Stimulated activated CD4-positive, alpha-beta T cell treated with anti-CD3 and anti-CD28 coated beads, Interleukin-2, amount 100 ng/mL, for 48 hours (primary cell): ENCODE data around the gene KSR2.

Source experiments
- DNase-seq, 2 donors: peaks; one replicate each; pipeline ENCODE4 v3.0.0-alpha.2; 2020

Gene KSR2

DNA sequence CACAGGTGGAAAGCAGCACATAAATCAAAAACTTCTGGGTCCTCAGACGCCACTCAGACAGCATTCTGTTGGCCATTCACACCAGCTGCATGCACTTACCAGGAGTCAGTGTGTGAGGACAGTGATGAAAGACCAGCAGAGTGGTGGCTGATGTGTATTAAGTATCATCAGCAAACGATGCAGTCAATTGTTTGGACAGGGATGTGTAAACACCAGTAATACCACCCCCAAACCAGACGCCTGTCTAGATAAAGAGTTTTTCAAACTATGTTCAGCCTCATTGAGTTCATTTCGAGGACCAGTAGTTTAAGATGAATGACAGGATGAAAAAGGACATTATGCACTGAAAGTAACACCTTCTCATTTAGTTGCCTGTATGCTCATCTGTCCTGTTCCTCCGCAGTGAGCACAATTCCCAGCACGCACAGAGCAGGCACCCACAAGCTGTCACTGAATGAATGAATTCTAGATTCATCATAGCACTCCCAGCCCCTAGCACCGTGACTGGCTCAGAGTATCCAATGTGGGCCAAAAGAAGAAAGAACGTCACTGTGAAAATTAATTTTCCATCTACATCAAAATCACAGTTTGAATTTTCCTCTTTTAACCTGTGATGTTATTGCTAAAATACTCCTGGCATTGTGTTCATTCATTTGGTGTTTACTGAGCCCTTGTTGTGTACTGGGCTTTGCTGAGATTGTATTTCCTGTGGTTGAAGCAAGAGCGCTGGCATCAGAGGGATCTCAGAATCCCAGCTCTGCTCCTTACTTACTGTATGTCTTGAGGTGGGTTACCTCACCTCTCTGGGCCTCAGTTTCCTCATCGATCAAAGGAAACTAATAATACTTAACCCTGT lies 482.6 kb downstream of the KSR2 start:
- DNase-seq = no peak

DNA sequence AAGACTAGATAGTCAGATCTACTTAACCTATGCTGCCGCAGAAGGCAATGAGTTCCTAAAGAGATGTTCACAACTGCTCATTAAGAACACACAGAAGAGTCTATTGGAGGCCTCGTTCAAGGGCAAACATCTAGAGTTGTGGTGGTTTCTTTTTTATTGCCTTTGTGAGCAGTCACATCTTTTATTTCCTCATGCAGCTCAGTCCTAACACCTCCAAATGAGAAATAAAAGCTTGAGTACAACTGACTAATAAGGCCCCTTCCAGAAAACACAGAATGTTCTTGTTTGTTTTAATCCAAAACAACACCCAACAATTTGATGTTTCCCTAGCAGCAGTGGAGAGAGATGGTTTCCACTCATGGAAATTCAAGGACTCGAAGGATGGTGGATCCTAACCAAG lies 483.9 kb downstream of the KSR2 start:
- no peak for DNase-seq

DNA sequence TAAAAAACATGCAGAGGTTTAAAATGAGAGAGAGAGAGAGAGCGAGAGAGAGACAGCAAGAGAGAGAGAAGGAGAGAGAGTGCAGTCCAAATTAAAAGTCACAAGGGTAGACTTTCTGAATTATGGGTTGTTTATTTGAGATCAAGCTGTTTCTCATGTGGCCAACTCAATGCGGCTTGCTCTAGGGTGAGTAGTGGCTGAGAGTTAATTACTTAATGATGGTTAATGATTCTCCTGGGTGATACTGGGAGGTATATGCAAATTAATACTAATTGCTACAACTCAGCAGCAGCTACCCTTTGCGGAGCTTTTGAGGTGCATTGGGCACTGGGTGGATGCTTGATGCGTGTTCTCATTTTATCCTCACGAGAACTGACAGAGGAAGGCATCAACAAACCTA lies 485.3 kb downstream of the KSR2 start:
- no peak for DNase-seq

DNA sequence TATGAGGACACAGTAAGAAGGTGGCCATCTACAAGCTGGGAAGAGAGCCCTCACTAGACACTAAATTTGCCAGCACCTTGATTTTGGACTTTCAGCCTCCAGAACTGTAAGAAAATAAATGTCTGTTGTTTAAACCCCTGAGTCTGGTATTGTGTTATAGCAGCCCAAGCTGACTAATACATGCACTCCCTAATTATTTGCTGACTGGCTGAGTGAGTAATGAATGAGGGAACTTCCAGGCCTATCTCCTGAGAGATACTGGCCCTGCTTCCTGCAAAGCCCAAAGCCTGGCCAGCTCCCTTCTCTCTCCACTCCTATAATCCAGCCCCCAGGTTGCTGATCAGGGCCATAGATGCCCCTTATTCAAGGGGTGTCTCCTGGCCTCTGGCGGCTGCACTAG lies 487.3 kb downstream of the KSR2 start:
- DNase-seq = no peak

DNA sequence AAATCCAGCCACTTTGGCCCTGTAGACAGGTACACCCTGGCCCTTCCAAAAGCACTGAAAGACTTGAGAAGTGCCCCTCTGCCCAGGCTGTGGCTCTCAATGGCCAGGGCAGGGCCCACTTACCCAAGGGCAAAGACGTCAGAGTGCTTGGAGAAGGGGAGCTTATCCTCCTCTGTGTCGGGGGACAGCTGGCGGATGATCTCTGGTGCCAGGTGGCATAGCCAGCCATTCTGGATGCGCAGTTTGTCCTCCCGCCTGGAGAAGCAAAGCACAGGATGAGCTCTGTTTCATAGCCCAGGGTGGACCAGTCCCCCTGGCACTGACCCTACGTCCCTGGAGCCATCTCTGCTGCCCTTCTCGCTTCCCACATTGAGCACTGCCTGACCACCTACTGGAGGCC lies 492.4 kb downstream of the KSR2 start:
- no peak for DNase-seq

DNA sequence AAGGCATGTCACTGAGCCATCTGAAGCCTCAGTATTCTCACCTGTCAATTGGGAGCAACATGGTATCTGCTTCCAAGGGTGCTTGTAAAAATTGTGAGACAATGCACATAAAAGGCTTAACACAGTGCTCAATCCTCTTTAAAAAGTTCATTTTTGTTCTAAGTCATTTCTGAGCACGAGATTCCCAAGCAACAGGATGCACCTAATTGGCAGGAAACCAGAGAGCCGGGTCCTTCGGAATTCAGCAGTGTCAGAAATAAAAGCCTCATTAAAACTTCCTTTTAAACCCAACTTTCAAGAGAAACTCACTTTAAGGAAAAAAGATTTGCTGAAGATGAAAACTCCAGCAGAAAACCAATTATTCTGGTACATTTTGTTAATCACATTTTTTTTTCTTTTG lies 494.9 kb downstream of the KSR2 start:
- no peak for DNase-seq

DNA sequence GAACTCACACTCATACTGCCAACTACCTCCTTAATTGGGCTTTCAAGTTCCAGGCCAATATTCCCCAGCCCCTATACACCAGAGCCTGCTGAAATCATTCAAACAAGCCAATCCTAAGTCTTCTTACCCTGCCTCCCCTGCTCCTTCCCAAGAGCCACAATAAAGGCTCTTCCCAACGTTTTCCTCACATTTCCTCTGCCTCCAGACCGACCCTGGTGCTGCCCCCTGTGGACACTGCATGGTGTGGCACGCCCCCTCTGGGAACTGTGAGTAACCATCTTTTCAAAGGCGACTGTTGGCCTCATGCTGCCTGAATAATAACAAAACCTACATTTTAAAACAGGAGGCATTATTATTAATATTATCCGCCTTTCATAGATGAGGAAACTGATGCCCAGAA lies 495.8 kb downstream of the KSR2 start:
- DNase-seq = no peak

DNA sequence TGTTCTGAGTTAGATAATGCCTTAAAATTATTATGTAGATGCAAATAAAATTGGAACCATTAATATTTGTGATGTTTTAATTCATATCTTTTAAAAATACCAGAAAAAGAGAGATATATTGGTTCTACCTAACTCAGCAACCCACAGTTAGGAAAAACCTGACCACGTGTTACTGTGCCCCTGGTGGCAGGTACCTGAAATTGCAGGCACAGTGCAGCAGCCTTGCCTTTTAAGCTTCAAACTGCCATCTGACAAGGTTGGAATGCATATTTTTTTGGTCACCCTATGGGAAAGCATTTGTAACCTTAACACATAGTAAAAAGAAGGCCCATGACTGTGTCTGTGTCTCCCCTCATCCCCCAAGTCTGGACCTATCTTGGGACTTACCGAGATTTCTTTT lies 498.0 kb downstream of the KSR2 start:
- no peak for DNase-seq

DNA sequence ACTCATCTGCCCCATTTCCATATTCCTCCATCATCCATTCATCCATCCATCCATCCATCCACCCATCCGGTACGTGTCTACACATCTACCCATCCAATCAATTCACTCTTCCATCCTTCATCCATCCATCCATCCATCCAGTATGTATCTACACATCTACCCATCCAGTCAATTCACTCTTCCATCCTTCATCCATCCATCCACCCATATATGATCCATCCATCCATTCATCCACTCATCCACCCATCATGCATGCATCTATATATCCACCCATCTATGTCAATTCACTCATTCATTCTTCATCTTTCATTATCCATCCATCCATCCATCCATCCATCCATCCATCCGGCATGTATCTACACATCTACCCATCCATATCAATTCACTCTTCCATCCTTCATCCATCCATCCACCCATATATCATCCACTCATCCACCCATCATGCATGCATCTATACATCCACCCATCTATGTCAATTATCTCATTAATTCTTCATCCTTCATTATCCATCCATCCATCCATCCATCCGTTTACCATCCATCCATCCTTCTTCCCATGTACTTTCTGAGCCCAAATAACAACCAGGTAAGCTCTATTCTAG lies 498.8 kb downstream of the KSR2 start:
- no peak for DNase-seq

DNA sequence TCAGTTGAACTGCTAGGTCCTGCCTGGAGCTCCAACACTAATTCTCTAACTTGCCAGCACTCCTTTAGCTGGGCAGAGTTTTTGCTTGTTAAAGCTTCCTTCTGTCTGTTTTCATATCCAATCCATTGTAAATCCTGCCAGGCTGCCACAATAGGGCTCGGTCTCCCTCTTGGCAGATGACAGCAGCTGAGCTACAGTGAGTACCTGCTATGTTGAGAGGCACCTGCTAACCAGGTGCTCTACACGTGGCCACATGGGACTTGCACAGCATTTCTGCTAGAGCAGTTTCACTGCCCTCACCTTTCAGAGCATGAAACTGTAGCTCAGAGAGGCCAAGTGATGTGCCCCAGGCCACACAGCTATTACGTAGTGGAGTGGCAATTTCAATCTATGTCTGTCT lies 500.8 kb downstream of the KSR2 start:
- DNase-seq = no peak

DNA sequence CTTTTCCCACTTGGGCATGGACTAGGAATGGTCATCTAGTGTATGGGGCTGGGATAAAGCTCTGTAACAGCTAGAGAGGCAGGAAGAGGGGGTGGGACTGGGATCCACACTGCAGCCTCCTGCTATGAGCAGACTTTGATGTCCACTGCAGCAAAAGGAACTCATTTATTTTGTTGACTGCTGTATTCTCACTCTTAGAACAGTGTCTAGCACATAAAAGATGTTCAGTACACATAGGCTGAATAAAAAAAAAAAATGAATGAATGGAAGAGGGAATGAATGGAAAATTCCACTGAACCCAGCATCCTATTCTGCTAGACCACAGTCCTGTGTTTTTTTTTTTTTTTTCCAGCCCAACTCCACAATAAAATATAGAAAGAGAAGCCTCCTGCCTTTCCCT lies 501.2 kb downstream of the KSR2 start:
- DNase-seq = no peak

DNA sequence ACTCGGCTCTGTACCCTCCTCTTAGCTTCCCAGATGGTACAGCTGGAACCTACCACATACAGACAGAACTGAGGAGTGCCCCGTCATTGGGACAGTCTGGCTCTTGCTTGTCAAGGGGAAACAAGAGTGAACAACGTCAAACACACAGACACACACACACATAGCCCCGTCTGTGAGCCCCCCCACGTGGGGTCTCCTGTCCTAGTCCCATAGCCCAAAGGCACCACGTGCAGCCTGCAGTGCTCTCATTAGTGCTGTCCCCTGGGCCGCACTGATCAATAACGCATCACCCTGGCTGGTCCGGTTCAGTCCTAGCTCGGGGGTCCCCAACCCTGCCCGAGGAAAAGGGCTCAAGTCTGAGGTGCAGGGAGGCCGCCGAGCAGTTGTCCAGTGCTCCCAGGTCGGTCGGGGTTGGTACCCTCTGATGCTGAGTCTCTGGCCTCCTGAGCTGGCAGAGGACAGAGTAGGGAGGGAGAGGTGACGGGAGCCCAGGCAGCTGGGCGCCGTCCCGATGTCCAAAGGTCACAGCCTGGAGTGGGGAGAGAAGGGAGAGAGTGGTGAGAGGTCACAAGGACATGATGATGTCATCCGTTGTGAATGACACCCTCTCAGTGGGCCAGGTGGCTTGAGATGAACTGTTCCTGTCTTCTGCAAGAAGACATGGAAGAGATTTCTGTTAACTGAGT lies 502.0 kb downstream of the KSR2 start:
- DNase-seq = no peak

DNA sequence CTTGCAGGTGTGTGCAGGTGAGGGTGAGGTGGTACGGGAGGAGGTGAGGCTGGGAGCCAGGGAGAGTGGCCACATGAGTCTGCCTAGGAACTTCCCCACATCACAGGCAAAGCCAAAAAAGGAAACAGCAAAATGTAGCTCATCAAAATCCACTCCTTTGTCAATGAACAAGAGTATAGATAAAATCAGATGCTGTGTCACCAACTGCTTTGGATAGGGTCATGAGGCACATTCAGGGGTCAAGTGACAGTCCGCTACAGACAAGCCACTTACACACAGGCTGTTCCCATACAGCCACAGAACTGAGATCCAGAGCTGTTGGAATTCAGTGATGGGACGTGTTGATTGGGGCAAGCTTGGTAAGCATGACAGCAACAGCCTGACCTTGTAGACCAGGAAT lies 507.1 kb downstream of the KSR2 start:
- no peak for DNase-seq

DNA sequence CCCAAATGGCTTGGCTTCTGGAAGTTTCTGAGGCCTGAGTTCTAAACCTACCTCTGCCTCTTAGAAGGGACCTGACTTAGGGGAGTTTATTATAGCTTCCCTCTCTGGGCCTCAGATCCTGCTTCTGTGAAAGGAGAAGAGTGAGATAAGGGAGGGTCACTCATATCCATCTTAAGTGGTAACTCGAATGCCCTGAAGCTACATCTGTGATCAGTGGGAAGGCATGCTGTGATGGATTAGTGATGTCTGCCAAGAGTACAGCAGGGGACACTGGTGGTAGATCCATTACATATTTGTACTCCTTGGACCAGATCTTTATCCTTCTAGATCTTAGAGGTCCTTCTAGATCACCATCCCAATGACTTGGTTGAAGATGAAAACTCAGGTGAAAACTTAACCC lies 509.6 kb downstream of the KSR2 start:
- no peak for DNase-seq

DNA sequence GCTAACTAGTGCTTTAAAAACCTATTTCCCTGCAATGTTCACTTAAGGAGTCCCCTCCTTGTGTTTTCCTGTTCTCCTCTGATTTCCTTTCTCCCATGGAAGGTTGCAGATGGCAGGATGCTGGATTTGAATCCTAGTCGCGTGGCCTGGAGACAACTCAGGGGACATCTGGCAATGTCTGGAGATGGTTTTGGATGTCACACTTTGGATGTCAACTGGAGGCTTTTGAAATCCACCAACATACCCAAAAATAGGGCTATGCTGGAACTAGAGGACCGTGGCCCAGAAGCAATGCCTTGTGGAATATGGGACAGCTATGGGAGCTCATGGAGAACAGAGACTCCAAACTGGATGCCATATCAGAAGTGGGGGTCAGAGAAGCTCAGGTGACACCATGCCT lies 511.6 kb downstream of the KSR2 start:
- no peak for DNase-seq

DNA sequence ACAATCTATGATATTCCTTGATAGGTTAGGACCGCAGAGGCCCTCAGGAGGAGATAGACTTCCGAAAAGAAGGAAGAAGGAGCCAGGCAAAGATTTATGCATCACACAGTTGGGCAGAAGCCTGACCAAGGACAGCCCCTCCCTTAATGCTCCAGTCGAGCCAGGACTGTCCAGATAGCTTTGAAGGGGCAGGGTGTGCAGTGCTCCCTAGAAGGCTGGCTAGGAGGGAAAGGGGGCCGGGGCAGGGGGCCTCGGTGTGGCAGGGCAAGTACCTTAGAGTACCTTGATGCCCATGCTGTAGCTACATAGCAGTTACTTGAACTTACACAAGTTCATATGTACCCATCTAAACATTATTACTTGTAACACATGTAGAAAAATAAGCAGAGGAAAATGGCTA lies 512.7 kb downstream of the KSR2 start:
- no peak for DNase-seq

DNA sequence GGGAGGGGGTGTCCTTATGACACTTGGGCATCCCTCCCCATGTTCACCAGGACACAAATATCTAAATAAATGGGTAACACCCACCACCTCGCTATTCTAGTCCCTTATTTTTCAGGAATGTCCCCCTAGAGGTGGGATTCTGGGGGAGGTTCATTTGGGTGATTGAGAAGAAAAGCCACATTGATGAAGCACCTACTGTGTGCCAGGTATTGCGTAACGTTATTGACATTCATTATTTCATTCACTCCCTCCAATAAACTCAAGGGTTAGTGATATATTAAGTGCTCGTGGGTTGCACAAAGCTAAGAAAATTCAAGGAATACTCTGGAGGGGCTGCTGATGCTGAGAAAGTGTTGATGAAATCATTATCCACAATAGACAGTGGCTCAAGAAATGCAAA lies 514.8 kb downstream of the KSR2 start:
- DNase-seq = no peak

DNA sequence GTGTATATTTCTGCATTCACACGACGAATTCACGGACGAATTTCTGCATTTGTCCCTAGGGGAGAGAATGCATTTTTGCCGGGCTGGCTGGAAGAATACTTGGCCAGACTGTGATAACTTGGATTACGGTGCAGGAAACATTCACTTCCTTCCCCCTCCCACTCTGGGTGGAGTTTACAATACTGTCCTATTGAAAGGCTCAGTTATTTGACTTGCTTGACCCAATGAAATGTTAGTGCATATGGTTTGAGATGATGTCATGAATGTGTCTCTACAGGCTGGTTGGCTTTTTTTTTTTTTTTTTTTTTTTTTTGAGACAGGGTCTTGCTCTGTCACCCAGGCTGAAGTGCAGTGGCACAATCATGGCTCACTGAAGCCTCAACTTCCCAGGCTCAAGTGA lies 516.7 kb downstream of the KSR2 start:
- DNase-seq = no peak

DNA sequence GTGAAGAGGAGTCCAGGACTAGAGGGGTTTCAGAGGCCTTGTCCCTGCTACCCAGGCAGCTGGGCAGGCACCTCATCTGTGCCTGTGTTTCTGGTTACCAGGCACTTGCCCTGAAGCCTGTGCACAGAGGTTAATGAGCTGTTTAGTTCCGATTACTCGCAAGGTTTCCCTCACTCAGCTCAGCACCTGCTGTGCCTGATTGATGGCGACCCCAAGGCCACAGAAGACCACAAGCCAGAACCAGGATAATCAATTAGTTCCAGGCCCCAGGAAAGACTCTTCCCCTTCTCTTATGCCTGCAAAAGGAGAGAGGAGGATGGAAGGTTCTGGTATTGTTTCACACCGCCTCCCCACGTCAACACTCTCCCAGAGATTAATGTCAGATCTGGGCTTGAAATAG lies 518.6 kb downstream of the KSR2 start:
- no peak for DNase-seq

DNA sequence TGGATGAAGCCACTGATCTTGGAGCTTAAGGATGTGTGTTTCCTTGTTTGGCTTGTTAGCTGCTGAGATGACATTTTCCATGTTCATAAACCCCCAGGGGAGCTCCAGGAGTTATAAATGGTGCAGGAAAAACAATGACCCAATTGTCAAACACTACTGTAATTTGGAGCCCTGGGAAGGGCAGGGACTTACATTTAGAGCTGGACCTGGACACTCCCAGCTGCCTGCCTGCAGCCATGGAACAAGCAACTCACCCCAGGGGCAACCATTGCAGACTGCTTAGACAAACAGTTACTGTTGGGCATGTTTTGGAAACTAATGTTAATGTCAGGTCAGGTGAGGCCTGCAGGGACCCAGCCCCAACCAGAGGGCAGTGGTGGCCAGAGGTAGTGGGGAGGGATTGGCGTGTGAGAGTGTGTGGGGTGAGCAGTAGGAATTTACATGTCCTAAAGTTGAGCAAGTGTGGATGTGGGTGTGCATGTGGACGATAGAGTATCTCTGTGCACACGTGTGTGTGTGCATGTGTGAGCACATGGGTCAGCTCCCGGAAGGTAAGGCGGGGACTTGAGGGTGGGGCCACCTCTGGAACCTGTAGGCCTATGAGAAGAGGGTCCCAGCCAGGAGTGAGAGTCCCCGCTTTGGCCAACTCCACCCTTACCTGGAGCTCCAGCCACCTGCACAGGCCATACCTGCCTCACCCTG lies 521.0 kb downstream of the KSR2 start:
- no peak for DNase-seq

DNA sequence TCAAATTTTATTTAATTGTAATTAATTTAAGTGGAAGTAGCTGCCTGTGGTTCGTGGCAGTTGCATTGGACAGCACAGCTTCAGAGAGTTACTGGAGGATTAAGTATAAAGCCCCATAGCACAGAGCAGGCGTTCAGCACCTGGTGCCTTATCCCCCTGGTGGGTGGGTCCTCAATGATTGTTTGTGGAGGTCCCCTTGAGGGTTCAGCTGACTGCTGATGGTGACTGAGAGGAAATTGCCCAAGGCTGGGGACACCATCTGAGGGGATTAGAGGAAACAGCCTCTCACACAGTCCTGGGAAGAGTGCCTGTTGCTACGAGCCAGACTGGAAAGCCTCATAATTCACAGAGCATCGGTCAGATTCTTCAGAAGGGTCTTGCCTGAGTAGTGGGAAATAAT lies 524.0 kb downstream of the KSR2 start:
- no peak for DNase-seq

DNA sequence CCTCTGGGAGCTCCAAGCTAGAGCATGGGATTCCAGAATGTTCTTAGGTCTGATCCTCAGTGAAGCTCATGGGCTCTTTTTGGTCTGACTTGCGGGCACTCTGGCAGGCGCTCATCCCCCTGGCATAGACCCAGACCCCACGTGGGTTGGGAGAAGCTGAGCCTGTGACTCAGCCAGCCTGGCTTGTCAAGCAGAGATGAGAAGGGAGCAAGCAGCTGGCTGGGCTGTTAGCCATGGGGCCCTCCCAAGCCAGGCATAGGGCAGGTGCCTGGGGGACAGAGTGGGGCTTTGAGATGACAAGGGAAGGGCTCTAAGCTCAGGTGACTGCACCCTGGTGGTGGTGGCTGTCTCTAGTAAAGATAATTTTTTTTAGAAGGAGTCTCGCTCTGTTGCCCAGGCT lies 527.0 kb downstream of the KSR2 start:
- no peak for DNase-seq

DNA sequence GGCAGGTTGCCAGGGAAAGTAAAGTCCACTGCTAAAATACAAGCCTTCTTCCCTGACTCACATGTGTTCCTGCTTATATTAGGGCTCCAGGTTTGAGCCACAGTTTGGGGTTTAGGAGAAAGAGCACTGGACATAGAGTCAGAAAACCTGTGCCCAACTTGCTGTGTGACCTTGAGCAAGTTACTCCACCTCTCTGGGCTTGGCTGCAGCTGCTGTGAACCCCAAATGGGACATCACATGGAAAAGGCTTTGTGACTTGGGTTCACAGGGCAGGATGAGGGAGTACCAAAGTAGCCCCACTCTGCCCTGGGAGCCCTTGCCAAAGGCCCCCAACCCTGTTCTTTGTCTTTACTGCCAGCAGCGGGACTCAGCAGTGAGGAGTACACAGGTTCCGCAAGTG lies 528.4 kb downstream of the KSR2 start:
- no peak for DNase-seq

DNA sequence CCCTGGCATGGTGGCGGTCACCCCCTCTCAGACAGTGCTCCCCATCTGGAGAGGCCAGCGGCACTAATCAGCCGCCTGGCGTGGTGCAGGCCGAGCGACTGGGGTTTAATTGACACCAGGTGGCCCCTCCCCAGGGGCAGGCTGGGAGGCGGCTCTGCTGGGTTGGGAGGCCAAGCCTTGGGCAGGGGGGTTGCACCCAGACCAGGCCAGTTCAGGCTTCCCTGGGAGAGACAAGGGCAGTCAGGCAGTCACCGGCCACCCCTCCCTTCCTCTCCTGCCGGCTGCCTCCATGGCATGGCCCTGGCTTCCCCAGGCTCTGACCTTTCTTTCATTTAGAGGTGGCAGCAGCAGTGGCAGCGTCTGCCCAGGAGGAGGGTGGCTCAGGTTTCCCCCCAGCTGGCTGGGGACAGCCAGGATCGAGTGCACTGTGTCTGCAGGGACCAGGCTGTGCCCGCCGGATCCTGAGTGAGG lies 529.2 kb downstream of the KSR2 start:
- DNase-seq = no peak
